ENCODE measurements around the gene SHROOM1.

DNA sequence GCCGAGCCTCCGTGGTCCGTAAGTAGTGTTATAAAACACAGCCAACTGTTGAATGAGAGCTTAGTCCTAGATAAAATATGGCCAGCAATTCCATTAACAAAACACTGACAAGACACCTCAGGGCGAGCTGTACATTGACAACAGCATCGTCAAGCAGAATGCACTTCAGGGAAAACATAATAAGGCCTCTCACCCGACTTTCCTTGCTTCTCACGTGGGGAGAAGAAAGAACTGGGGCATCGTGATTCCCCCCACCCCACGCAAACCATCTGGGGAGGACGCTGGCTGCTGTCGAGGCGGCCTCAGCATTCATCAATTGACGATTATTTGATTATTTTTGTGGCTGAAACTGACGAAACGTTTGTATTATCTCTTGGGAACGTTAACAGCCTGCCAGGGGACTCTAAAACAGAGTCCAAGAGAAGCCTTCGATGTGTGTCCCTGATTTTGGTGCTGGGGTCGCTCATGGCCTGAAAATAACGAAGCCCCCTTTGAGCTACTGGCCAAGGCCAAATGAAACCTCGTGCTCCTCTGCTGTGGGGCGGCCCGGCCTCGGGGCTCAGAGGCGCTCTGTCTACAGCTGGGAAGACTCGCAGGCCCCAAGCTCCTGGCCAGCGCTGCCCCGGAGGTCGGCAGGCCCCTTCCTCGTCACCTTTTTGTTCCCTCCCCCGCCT is 35.4 kb upstream of the SHROOM1 start:
- TF ChIP-seq RAD21 (IDR thresholded peaks at IDR 0.05; ENCODE audit: low read depth) = no peak
- TF ChIP-seq, protein P1, sequence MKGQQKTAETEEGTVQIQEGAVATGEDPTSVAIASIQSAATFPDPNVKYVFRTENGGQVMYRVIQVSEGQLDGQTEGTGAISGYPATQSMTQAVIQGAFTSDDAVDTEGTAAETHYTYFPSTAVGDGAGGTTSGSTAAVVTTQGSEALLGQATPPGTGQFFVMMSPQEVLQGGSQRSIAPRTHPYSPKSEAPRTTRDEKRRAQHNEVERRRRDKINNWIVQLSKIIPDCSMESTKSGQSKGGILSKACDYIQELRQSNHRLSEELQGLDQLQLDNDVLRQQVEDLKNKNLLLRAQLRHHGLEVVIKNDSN (IDR thresholded peaks at IDR 0.05) = no peak
- no peak for TF ChIP-seq EP300 (IDR thresholded peaks at IDR 0.05; ENCODE audit: borderline replicate concordance)
- no peak for TF ChIP-seq YY1 (IDR thresholded peaks at IDR 0.05; ENCODE audit: low read depth)
- TF ChIP-seq CREB1 (IDR thresholded peaks at IDR 0.05; ENCODE audit: low read depth) = no peak
- TF ChIP-seq TAF1 (IDR thresholded peaks at IDR 0.05; ENCODE audit: low read depth) = no peak
- no peak for TF ChIP-seq NFIC (IDR thresholded peaks at IDR 0.05)
- no peak for TF ChIP-seq TCF12 (IDR thresholded peaks at IDR 0.05; ENCODE audit: low read depth)

All from Ishikawa (cell line).